H1 (cell line): ENCODE data around the gene KRTAP4-9.

Experiments used
- CEBPB ChIP-seq: IDR thresholded peaks from 2 replicates; pipeline ENCODE4 v1.6.1; 2012; ENCODE audit warnings: low read depth, low read length
- POLR2A ChIP-seq, 2 experiments: IDR thresholded peaks; 1 replicate in 1 of 2; 2 replicates in 1 of 2; pipeline ENCODE4 v1.6.1; 2011; ENCODE audit warnings: low read depth in 2 of 2, low read length in 2 of 2, mild to moderate bottlenecking in 2 of 2; ENCODE audit errors: control extremely low read depth in 1 of 2
- POLR2AphosphoS5 ChIP-seq: IDR thresholded peaks from 2 replicates; pipeline ENCODE4 v1.6.1; 2011; ENCODE audit warnings: low read depth, low read length
- SIRT6 ChIP-seq: IDR thresholded peaks from one replicate; pipeline ENCODE4 v1.7.1; 2012; ENCODE audit warnings: low read length, inconsistent platforms
- TAF1 ChIP-seq: IDR thresholded peaks from 2 replicates; pipeline ENCODE4 v1.6.1; 2011; ENCODE audit warnings: mild to moderate bottlenecking, low read depth, low read length
- TF ChIP-seq, protein P1 (sequence below): fragments of 300-600 bp; sonication (generic); IDR thresholded peaks from 2 replicates; pipeline ENCODE4 v1.7.1; 2012; ENCODE audit warnings: low read length, moderate library complexity, mild to moderate bottlenecking, inconsistent platforms; ENCODE audit not compliant: insufficient replicate concordance
- TF ChIP-seq, protein P2 (sequence below), 3 experiments: IDR thresholded peaks; 1 replicate in 2 of 3; 2 replicates in 1 of 3; pipeline versions ENCODE4 v1.5.1 to v1.6.1; 2011; ENCODE audit warnings: low read length in 3 of 3, mild to moderate bottlenecking in 3 of 3, inconsistent platforms in 2 of 3, low read depth in 1 of 3, moderate library complexity in 1 of 3; ENCODE audit not compliant: insufficient read depth in 1 of 3; ENCODE audit errors: control extremely low read depth in 1 of 3

DNA sequence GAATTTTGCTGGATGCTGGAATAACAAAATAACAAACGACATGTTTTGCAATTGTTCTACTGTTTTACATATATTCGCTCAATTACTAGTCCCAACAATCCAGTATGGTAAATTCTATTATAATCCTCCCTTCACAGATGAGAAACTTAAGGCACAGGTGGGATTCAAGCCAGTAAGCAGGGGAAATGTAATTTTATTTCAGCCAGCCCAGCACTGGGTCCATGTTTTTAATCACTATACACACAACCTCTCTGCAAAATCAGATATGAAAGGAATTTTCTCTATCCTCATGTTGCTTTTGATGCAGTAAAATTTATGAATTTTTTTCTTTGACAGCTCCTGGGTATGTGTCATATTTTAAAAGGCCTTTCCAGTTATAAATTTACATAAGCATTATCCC is 40.1 kb downstream of the KRTAP4-9 start:
- TF ChIP-seq POLR2A (IDR thresholded peaks at IDR 0.05; ENCODE audit: control extremely low read depth in 1 of 2, low read depth in 2 of 2, low read length in 2 of 2), result no peak
- TF ChIP-seq CEBPB, result no peak
- TF ChIP-seq TAF1, result no peak
- TF ChIP-seq POLR2AphosphoS5, result no peak
- TF ChIP-seq, protein P1, sequence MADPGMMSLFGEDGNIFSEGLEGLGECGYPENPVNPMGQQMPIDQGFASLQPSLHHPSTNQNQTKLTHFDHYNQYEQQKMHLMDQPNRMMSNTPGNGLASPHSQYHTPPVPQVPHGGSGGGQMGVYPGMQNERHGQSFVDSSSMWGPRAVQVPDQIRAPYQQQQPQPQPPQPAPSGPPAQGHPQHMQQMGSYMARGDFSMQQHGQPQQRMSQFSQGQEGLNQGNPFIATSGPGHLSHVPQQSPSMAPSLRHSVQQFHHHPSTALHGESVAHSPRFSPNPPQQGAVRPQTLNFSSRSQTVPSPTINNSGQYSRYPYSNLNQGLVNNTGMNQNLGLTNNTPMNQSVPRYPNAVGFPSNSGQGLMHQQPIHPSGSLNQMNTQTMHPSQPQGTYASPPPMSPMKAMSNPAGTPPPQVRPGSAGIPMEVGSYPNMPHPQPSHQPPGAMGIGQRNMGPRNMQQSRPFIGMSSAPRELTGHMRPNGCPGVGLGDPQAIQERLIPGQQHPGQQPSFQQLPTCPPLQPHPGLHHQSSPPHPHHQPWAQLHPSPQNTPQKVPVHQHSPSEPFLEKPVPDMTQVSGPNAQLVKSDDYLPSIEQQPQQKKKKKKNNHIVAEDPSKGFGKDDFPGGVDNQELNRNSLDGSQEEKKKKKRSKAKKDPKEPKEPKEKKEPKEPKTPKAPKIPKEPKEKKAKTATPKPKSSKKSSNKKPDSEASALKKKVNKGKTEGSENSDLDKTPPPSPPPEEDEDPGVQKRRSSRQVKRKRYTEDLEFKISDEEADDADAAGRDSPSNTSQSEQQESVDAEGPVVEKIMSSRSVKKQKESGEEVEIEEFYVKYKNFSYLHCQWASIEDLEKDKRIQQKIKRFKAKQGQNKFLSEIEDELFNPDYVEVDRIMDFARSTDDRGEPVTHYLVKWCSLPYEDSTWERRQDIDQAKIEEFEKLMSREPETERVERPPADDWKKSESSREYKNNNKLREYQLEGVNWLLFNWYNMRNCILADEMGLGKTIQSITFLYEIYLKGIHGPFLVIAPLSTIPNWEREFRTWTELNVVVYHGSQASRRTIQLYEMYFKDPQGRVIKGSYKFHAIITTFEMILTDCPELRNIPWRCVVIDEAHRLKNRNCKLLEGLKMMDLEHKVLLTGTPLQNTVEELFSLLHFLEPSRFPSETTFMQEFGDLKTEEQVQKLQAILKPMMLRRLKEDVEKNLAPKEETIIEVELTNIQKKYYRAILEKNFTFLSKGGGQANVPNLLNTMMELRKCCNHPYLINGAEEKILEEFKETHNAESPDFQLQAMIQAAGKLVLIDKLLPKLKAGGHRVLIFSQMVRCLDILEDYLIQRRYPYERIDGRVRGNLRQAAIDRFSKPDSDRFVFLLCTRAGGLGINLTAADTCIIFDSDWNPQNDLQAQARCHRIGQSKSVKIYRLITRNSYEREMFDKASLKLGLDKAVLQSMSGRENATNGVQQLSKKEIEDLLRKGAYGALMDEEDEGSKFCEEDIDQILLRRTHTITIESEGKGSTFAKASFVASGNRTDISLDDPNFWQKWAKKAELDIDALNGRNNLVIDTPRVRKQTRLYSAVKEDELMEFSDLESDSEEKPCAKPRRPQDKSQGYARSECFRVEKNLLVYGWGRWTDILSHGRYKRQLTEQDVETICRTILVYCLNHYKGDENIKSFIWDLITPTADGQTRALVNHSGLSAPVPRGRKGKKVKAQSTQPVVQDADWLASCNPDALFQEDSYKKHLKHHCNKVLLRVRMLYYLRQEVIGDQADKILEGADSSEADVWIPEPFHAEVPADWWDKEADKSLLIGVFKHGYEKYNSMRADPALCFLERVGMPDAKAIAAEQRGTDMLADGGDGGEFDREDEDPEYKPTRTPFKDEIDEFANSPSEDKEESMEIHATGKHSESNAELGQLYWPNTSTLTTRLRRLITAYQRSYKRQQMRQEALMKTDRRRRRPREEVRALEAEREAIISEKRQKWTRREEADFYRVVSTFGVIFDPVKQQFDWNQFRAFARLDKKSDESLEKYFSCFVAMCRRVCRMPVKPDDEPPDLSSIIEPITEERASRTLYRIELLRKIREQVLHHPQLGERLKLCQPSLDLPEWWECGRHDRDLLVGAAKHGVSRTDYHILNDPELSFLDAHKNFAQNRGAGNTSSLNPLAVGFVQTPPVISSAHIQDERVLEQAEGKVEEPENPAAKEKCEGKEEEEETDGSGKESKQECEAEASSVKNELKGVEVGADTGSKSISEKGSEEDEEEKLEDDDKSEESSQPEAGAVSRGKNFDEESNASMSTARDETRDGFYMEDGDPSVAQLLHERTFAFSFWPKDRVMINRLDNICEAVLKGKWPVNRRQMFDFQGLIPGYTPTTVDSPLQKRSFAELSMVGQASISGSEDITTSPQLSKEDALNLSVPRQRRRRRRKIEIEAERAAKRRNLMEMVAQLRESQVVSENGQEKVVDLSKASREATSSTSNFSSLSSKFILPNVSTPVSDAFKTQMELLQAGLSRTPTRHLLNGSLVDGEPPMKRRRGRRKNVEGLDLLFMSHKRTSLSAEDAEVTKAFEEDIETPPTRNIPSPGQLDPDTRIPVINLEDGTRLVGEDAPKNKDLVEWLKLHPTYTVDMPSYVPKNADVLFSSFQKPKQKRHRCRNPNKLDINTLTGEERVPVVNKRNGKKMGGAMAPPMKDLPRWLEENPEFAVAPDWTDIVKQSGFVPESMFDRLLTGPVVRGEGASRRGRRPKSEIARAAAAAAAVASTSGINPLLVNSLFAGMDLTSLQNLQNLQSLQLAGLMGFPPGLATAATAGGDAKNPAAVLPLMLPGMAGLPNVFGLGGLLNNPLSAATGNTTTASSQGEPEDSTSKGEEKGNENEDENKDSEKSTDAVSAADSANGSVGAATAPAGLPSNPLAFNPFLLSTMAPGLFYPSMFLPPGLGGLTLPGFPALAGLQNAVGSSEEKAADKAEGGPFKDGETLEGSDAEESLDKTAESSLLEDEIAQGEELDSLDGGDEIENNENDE, result no peak
- TF ChIP-seq, protein P2, sequence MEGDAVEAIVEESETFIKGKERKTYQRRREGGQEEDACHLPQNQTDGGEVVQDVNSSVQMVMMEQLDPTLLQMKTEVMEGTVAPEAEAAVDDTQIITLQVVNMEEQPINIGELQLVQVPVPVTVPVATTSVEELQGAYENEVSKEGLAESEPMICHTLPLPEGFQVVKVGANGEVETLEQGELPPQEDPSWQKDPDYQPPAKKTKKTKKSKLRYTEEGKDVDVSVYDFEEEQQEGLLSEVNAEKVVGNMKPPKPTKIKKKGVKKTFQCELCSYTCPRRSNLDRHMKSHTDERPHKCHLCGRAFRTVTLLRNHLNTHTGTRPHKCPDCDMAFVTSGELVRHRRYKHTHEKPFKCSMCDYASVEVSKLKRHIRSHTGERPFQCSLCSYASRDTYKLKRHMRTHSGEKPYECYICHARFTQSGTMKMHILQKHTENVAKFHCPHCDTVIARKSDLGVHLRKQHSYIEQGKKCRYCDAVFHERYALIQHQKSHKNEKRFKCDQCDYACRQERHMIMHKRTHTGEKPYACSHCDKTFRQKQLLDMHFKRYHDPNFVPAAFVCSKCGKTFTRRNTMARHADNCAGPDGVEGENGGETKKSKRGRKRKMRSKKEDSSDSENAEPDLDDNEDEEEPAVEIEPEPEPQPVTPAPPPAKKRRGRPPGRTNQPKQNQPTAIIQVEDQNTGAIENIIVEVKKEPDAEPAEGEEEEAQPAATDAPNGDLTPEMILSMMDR (IDR thresholded peaks at IDR 0.05; ENCODE audit: control extremely low read depth in 1 of 3, insufficient read depth in 1 of 3, low read depth in 1 of 3, low read length in 3 of 3), result no peak
- TF ChIP-seq SIRT6, result no peak
